H9 (cell line): ENCODE data around the gene MAGED2. TPM values are rescaled to one million over a fixed set of nuclear protein-coding genes. Genes with fewer than 3 reads are reported as not detected.

ENCODE experiments used
- DNase-seq: peaks from one replicate; pipeline ENCODE4 v3.0.0-alpha.2; 2017
- H2AFZ ChIP-seq: one replicate; pipeline ENCODE4 v1.6.1; 2013; ENCODE audit warnings: mild to moderate bottlenecking, low read length, control low read depth, moderate library complexity
- H2AK5ac ChIP-seq: 2 replicates; pipeline ENCODE4 v1.6.1; 2013; ENCODE audit warnings: low read length, control low read depth, mixed read lengths; ENCODE audit not compliant: insufficient read length
- H2BK120ac ChIP-seq: one replicate; pipeline ENCODE4 v1.6.1; 2013; ENCODE audit warnings: low read depth, mild to moderate bottlenecking, low read length, control low read depth, inconsistent platforms; ENCODE audit not compliant: poor library complexity, severe bottlenecking
- H2BK12ac ChIP-seq: 2 replicates; pipeline ENCODE4 v1.6.1; 2013; ENCODE audit warnings: low read length, control low read depth, mixed read lengths, low read depth; ENCODE audit not compliant: insufficient read length
- H2BK15ac ChIP-seq: 2 replicates; pipeline ENCODE4 v1.6.1; 2013; ENCODE audit warnings: low read depth, low read length, control low read depth
- H2BK20ac ChIP-seq: one replicate; pipeline ENCODE4 v1.6.1; 2013; ENCODE audit warnings: low read depth, mild to moderate bottlenecking, low read length, control low read depth, inconsistent platforms; ENCODE audit not compliant: poor library complexity, severe bottlenecking
- H2BK5ac ChIP-seq: 2 replicates; pipeline ENCODE4 v1.6.1; 2013; ENCODE audit warnings: low read length, control low read depth, mixed read lengths; ENCODE audit not compliant: insufficient read length
- H3K14ac ChIP-seq: 2 replicates; pipeline ENCODE4 v1.6.1; 2013; ENCODE audit warnings: low read length, control low read depth; ENCODE audit not compliant: insufficient read depth
- H3K18ac ChIP-seq: 2 replicates; pipeline ENCODE4 v1.6.1; 2013; ENCODE audit warnings: low read depth, mild to moderate bottlenecking, mixed read lengths, low read length, control low read depth; ENCODE audit not compliant: insufficient read length
- H3K23ac ChIP-seq: 2 replicates; pipeline ENCODE4 v1.6.1; 2013; ENCODE audit warnings: low read length, control low read depth, mixed read lengths, low read depth; ENCODE audit not compliant: insufficient read length
- H3K23me2 ChIP-seq: 2 replicates; pipeline ENCODE4 v1.6.1; 2013; ENCODE audit warnings: low read depth, mild to moderate bottlenecking, mixed read lengths, low read length, control low read depth; ENCODE audit not compliant: insufficient read length, poor library complexity, severe bottlenecking
- H3K27ac ChIP-seq: 2 replicates; pipeline ENCODE4 v1.5.1; 2013; ENCODE audit warnings: low read length, control low read depth, mixed read lengths, low read depth; ENCODE audit not compliant: insufficient read length
- H3K27me3 ChIP-seq: 2 replicates; pipeline ENCODE4 v1.6.1; 2013; ENCODE audit warnings: low read length, control low read depth, inconsistent platforms; ENCODE audit not compliant: insufficient read depth
- H3K4ac ChIP-seq: 2 replicates; pipeline ENCODE4 v1.6.1; 2013; ENCODE audit warnings: low read depth, mild to moderate bottlenecking, control low read depth, inconsistent platforms, low read length, moderate library complexity
- H3K4me1 ChIP-seq: 2 replicates; pipeline ENCODE4 v1.6.1; 2013; ENCODE audit warnings: low read length, control low read depth, inconsistent platforms; ENCODE audit not compliant: insufficient read depth
- H3K4me2 ChIP-seq: 2 replicates; pipeline ENCODE4 v1.6.1; 2013; ENCODE audit warnings: low read length, control low read depth, mixed read lengths; ENCODE audit not compliant: insufficient read length, insufficient read depth
- H3K56ac ChIP-seq: 2 replicates; pipeline ENCODE4 v1.6.1; 2013; ENCODE audit warnings: low read depth, mild to moderate bottlenecking, mixed read lengths, low read length, control low read depth; ENCODE audit not compliant: insufficient read length
- H3K79me1 ChIP-seq: 2 replicates; pipeline ENCODE4 v1.6.1; 2013; ENCODE audit warnings: low read depth, mild to moderate bottlenecking, moderate library complexity, low read length, control low read depth, inconsistent platforms; ENCODE audit not compliant: insufficient read depth, poor library complexity, severe bottlenecking
- H3K79me2 ChIP-seq: 2 replicates; pipeline ENCODE4 v1.6.1; 2013; ENCODE audit warnings: low read length, control low read depth, inconsistent platforms; ENCODE audit not compliant: insufficient read depth
- H3K9ac ChIP-seq: 2 replicates; pipeline ENCODE4 v1.6.1; 2013; ENCODE audit warnings: low read length, control low read depth, mixed read lengths; ENCODE audit not compliant: insufficient read length; ENCODE audit errors: extremely low read depth
- H3K9me3 ChIP-seq: one replicate; pipeline ENCODE4 v1.6.1; 2013; ENCODE audit warnings: low read depth, low read length, inconsistent platforms; ENCODE audit not compliant: control insufficient read depth
- H3T11ph ChIP-seq: one replicate; pipeline ENCODE4 v1.6.1; 2013; ENCODE audit warnings: mild to moderate bottlenecking, low read length, control low read depth, inconsistent platforms
- H4K20me1 ChIP-seq: one replicate; pipeline ENCODE4 v1.6.1; 2013; ENCODE audit not compliant: control insufficient read depth, insufficient read length, insufficient read depth
- H4K5ac ChIP-seq: 2 replicates; pipeline ENCODE4 v1.6.1; 2013; ENCODE audit warnings: low read depth, mild to moderate bottlenecking, mixed read lengths, low read length, control low read depth; ENCODE audit not compliant: insufficient read length
- H4K8ac ChIP-seq: replicated peaks from 2 replicates; pipeline ENCODE4 v1.6.1; 2013; ENCODE audit warnings: low read length, control low read depth, mixed read lengths, low read depth; ENCODE audit not compliant: insufficient read length
- H4K91ac ChIP-seq: 2 replicates; pipeline ENCODE4 v1.6.1; 2013; ENCODE audit warnings: low read depth, mild to moderate bottlenecking, moderate library complexity, mixed read lengths, low read length, control low read depth; ENCODE audit not compliant: insufficient read length
- H3K27ac Mint-ChIP-seq, 3 experiments: 2 replicates in 2 of 3; 3 replicates in 1 of 3; pipeline ENCODE4 v1.8.0; 2020 to 2021; ENCODE audit warnings: mixed read lengths in 3 of 3, mild to moderate bottlenecking in 1 of 3, moderate library complexity in 1 of 3
- H3K27me3 Mint-ChIP-seq: 2 replicates; pipeline ENCODE4 v1.8.0; 2021; ENCODE audit warnings: low read depth, mild to moderate bottlenecking, moderate library complexity, mixed read lengths
- H3K36me3 Mint-ChIP-seq, 3 experiments: 2 replicates in 2 of 3; 3 replicates in 1 of 3; pipeline ENCODE4 v1.8.0; 2020 to 2021; ENCODE audit warnings: low read depth in 3 of 3, mixed read lengths in 3 of 3; ENCODE audit not compliant: insufficient read depth in 1 of 3
- H3K4me1 Mint-ChIP-seq, 2 experiments: 2 replicates each; pipeline ENCODE4 v1.8.0; 2020; ENCODE audit warnings: mixed read lengths in 2 of 2
- H3K4me3 Mint-ChIP-seq, 2 experiments: 2 replicates in 1 of 2; 3 replicates in 1 of 2; pipeline ENCODE4 v1.8.0; 2020 to 2021; ENCODE audit warnings: mild to moderate bottlenecking in 2 of 2, mixed read lengths in 2 of 2, moderate library complexity in 1 of 2
- H3K9me3 Mint-ChIP-seq, 2 experiments: 2 replicates in 1 of 2; 3 replicates in 1 of 2; pipeline ENCODE4 v1.8.0; 2020; ENCODE audit warnings: mild to moderate bottlenecking in 2 of 2, mixed read lengths in 2 of 2, moderate library complexity in 1 of 2
- CTCF ChIP-seq: fragments of 200-600 bp; sonication (generic); conservative IDR thresholded peaks from 3 replicates; pipeline ENCODE4 v1.8.0; 2021; ENCODE audit warnings: antibody characterized with exemption, mild to moderate bottlenecking
- WGBS: extraction: QIAGEN DNeasy Blood & Tissue Kit; methylation state at CpG from one replicate; pipeline ENCODE4 v1.1.7; 2013; ENCODE audit warnings: missing lambda C conversion rate, low lambda C conversion rate, mixed read lengths; ENCODE audit not compliant: insufficient read length; ENCODE audit errors: extremely low coverage; 5-methylcytosine and 5-hydroxymethylcytosine counted together
- total RNA-seq: library from RNA; stranded (reverse); gene quantifications from 2 replicates; pipeline ENCODE4 v1.2.1, GENCODE V29; 2021

The MAGED2 gene
- total RNA-seq, 1 experiment from 2014 or later = 146 TPM

DNA sequence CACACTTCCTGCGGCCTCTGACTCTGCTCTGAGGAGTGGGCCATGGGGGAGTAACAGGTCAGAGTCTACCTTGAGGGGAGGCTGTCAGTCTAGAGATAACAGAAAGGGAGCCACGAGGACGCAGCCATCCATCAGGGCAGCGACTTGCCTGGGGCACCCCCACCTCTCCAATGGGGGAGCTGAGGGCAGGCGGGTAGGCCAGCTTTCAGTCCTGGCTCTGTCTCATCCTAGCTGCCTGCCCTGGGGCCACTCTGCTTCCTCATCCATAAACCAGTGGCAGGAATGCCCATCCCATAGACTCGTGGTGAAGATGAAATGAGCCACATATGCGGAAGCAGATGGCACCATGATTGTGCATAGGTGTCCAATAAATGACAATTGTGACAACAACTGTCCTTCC lies 13.2 kb downstream of the MAGED2 start:
- H2BK12ac ChIP-seq = no peak overlapping the region
- H2AFZ ChIP-seq = no peak overlapping the region
- H3K9me3 ChIP-seq = peaks cover 30% of the 10 kb centered on the region
- no peaks in the 10 kb centered on the region for H3K23me2 ChIP-seq
- no peaks in the 10 kb centered on the region for H3K79me2 ChIP-seq
- Mint-ChIP-seq H3K27me3 (peaks cover 1% of the 10 kb centered on the region), H3K36me3 (peaks cover 8 to 18% (median 16%) of the 10 kb centered on the region in 3 experiments), H3K4me3 (no peak overlapping the region), H3K9me3 (peaks cover 67 to 73% of the 10 kb centered on the region in 2 experiments), H3K4me1 (peaks cover 0 to 6% of the 10 kb centered on the region in 2 experiments; a peak in 1 of 4 replicates), H3K27ac (no peak overlapping the region)
- H3K27me3 ChIP-seq = no peaks in the 10 kb centered on the region
- no peak overlapping the region for H3K14ac ChIP-seq
- no peak overlapping the region for H2BK15ac ChIP-seq
- H3K56ac ChIP-seq = no peak overlapping the region
- H3K4me1 ChIP-seq = no peaks in the 10 kb centered on the region
- no peak overlapping the region for H4K5ac ChIP-seq
- no peaks in the 10 kb centered on the region for H3K79me1 ChIP-seq
- no peak overlapping the region for H2BK5ac ChIP-seq
- no peak overlapping the region for H3K4ac ChIP-seq
- no peak overlapping the region for H2BK20ac ChIP-seq
- no peak overlapping the region for H3K18ac ChIP-seq
- no peak overlapping the region for H3T11ph ChIP-seq
- no peak overlapping the region for H3K23ac ChIP-seq
- TF ChIP-seq CTCF = no peak
- H2AK5ac ChIP-seq = no peak overlapping the region
- WGBS = no CpG with 5 or more reads among the region's 7 CpGs
- no peak overlapping the region for H4K8ac ChIP-seq
- no peak overlapping the region for H3K27ac ChIP-seq
- H3K9ac ChIP-seq = no peak overlapping the region
- H3K4me2 ChIP-seq = no peak overlapping the region
- no peak for DNase-seq
- no peak overlapping the region for H2BK120ac ChIP-seq
- H4K91ac ChIP-seq = no peak overlapping the region
- H4K20me1 ChIP-seq = no peaks in the 10 kb centered on the region
